ENCODE measurements around the gene N4BP2L2.

N4BP2L2 gene

DNA sequence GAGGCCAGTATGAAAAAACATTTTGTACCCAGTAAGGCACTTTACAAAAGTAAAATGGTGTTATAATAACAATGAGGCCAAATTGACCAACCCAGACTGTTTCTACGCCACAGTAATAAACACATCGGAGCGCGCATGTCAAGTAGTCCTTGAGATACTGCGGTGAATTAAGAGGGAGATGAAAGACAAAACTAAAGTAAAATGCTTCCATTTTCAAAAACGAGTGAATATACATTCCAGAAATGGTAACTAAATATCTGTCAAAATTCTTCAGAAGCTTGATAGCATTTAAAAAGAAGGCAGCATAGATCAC is 129.6 kb downstream of the N4BP2L2 start:
- TF ChIP-seq, protein P1, sequence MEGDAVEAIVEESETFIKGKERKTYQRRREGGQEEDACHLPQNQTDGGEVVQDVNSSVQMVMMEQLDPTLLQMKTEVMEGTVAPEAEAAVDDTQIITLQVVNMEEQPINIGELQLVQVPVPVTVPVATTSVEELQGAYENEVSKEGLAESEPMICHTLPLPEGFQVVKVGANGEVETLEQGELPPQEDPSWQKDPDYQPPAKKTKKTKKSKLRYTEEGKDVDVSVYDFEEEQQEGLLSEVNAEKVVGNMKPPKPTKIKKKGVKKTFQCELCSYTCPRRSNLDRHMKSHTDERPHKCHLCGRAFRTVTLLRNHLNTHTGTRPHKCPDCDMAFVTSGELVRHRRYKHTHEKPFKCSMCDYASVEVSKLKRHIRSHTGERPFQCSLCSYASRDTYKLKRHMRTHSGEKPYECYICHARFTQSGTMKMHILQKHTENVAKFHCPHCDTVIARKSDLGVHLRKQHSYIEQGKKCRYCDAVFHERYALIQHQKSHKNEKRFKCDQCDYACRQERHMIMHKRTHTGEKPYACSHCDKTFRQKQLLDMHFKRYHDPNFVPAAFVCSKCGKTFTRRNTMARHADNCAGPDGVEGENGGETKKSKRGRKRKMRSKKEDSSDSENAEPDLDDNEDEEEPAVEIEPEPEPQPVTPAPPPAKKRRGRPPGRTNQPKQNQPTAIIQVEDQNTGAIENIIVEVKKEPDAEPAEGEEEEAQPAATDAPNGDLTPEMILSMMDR (IDR thresholded peaks at IDR 0.05; ENCODE audit: low read length, missing control alignments), result no peak
- no peak for DNase-seq (ENCODE audit: low read depth)
- no peak overlapping the region for H3K4me3 ChIP-seq (replicated peaks; ENCODE audit: low read depth, low read length)

DNA sequence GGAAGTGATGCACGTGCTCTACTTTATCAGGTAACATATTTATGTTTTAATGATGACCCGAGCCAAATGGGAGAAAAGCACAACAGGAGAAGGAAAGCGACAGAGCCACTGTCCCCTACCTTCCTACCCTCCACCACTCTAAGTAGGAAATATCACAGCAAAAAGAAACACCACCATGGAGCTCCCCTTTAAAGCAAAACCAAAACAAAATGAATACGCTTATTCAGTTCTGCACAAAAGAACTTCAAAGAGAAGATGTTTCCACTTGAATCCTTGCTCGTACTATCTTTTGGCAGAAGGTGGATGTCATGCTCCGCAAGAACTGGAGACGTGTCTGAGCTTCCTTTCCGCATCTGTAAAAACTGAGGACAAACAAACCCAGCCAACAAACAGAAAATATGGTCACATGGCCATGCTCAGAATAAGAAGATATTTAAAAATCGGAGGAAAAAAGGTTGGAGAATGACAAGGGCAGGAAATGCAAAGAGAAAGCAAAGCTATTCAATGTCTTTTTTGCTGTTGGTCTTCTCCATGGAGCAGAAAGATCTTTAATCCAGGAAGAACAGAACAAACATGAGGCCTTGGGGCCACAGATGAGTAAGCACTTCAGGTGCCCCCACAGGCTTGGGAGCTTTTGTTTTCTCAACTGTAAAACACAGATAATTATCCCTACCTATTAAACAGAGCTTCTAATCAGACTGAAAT is 130.1 kb downstream of the N4BP2L2 start:
- no peak for DNase-seq (ENCODE audit: low read depth)
- no peak overlapping the region for H3K4me3 ChIP-seq (replicated peaks; ENCODE audit: low read depth, low read length)
- TF ChIP-seq, protein P1 (IDR thresholded peaks at IDR 0.05; ENCODE audit: low read length, missing control alignments), result no peak

DNA sequence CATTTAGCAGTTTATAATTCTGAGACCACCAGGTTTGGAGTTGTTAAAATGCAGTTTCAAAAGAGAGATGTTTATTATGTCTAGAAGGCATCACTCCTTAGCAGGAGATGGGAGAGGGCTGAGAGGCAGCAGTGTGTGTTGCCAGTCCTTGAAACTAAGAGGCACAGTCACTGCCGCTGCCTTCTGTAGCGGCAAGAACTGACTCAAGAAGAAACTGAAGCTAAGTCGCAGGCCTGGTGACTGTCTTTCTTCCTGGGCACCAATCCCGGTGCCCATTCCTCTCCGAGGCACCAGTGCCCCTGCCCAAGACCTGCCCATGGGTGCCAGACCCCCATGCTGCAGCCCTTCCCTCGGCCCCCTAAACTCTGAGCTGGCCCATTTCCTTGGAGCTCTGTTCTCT is 130.7 kb downstream of the N4BP2L2 start:
- DNase-seq (ENCODE audit: low read depth), result no peak
- H3K4me3 ChIP-seq (replicated peaks; ENCODE audit: low read depth, low read length), result no peak overlapping the region
- TF ChIP-seq, protein P1 (IDR thresholded peaks at IDR 0.05; ENCODE audit: low read length, missing control alignments), result no peak

DNA sequence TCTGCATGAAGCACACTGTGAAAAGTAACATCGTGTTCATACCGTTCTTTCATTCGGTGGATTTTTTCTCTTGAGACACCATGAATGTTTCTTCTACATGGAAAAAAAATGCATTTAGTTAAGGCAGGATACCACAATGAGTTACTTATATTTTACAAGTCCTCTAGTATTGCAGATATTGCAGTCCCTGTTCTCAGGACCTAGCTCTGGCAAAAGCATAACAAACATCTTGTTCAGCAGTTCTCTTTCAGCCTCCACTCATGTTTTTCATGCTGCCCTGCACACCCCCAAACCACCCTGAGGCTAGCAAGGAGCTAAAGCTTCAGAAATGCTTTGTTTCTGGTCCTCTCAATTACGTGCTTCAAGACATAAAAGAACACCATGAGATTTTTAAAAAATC is 135.5 kb downstream of the N4BP2L2 start:
- DNase-seq (ENCODE audit: low read depth), result no peak
- TF ChIP-seq, protein P1 (IDR thresholded peaks at IDR 0.05; ENCODE audit: low read length, missing control alignments), result no peak
- H3K4me3 ChIP-seq (replicated peaks; ENCODE audit: low read depth, low read length), result no peak overlapping the region

GRCh38 chr13:32391101-32391619 is 147.4 kb downstream of the N4BP2L2 start:
- no peak overlapping the region for H3K4me3 ChIP-seq (replicated peaks; ENCODE audit: low read depth, low read length)
- TF ChIP-seq, protein P1 (IDR thresholded peaks at IDR 0.05; ENCODE audit: low read length, missing control alignments), result no peak
- no peak for DNase-seq (ENCODE audit: low read depth)

DNA sequence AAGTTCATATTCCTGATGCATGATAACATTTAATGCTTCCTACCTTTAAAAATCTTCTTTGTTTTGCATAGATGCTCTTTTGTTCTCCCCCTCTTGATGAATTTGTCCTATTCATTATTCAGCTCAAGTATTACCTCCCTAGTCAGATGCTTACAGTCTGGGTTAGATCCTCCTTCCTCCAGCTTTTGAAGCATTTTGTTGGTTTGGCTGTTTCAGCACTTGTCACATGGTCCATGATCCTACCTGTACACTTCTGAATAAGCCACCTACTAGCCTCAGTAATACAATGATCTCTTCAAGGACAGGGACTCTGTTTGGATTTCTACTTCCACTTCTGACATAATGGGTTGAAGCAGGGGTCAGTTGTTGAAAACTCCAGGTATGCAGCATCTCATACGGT is 148.1 kb downstream of the N4BP2L2 start:
- DNase-seq (ENCODE audit: low read depth), result no peak
- no peak overlapping the region for H3K4me3 ChIP-seq (replicated peaks; ENCODE audit: low read depth, low read length)
- TF ChIP-seq, protein P1 (IDR thresholded peaks at IDR 0.05; ENCODE audit: low read length, missing control alignments), result no peak

GRCh38 chr13:32390048-32390447 is 148.5 kb downstream of the N4BP2L2 start:
- TF ChIP-seq, protein P1 (IDR thresholded peaks at IDR 0.05; ENCODE audit: low read length, missing control alignments), result no peak

More at GRCh38 chr13:32390048-32390447, 148.5 kb downstream of the N4BP2L2 start:
- DNase-seq (ENCODE audit: low read depth), result no peak
- no peak overlapping the region for H3K4me3 ChIP-seq (replicated peaks; ENCODE audit: low read depth, low read length)
